ENCODE data around the gene AFAP1. TPM values are rescaled to one million over a fixed set of nuclear protein-coding genes. Genes with fewer than 3 reads are reported as not detected.

AFAP1 gene
- total and polyA plus RNA-seq, 2 of the 4 experiments (the other 2 are of a cell fraction), result 48.2 to 80.9 TPM

- TF ChIP-seq CTCF (conservative IDR thresholded peaks at IDR 0.05; ENCODE audit: low read depth, low read length), result peak; percentile 44
Measured at GRCh38 chr4:7929118-7929951, 10.3 kb downstream of the AFAP1 start (continued).

GRCh38 chr4:7928711-7929110 lies 10.9 kb downstream of the AFAP1 start:
- H3K36me3 ChIP-seq (ENCODE audit: control insufficient read depth, insufficient read depth, low read length), result peaks cover 18% of the 10 kb centered on the region
- POLR2A ChIA-PET (ENCODE audit: unreplicated experiment), result no interaction called here
- no peak for ATAC-seq (ENCODE audit: low read depth)
- H2AFZ ChIP-seq (replicated peaks; ENCODE audit: low read length, poor library complexity), result peak overlapping the region; percentile 4
- no peak overlapping the region for H3K4me3 ChIP-seq (ENCODE audit: insufficient read depth, low read depth, low read length)
- H3K9me1 ChIP-seq (ENCODE audit: insufficient read depth, low read length), result peaks cover 29% of the 10 kb centered on the region
- H3K27ac ChIP-seq (ENCODE audit: insufficient read depth, low read length), result no peak overlapping the region
- peak overlapping the region; percentile 54; the same call in 1 of the 2 replicates for H2AK5ac ChIP-seq (ENCODE audit: low read depth, low read length)
- H4K20me1 ChIP-seq (ENCODE audit: insufficient read depth, low read length), result peaks cover 95% of the 10 kb centered on the region
- H2BK20ac ChIP-seq (ENCODE audit: low read depth, low read length), result peak overlapping the region; percentile 28; the same call in 1 of the 2 replicates
- no peak overlapping the region for H4K5ac ChIP-seq (ENCODE audit: low read depth, low read length)
- dilution Hi-C loops (cut with HindIII; ENCODE audit: low sequenced_read_pairs, unreplicated experiment) (no loop called here), intact Hi-C loops (cut with micrococcal nuclease) (loop anchor here (2.0 kb wide), 1 partner anchor 126 kb away; no protein-coding TSS in a partner anchor), in situ Hi-C loops (cut with MboI; ENCODE audit: low sequenced_read_pairs) (no loop called here)
- peaks cover 5 to 83% of the 10 kb centered on the region in 2 experiments for H3K79me1 ChIP-seq (ENCODE audit: low read depth in 1 of 2, low read length in 2 of 2)
- no peak overlapping the region for H3K14ac ChIP-seq (replicated peaks; ENCODE audit: low read depth, low read length)
- peak overlapping the region; percentile 34 for H2AK9ac ChIP-seq (replicated peaks; ENCODE audit: low read depth, low read length, poor library complexity)
- H3K23ac ChIP-seq (ENCODE audit: low read depth, low read length), result no peak overlapping the region
- no peak overlapping the region for H4K91ac ChIP-seq (ENCODE audit: insufficient read depth, low read depth, low read length)
- BruUV-seq (replicated peaks), result no TSS peak
- H3K56ac ChIP-seq (ENCODE audit: extremely low read depth, insufficient read depth, low read length), result no peak overlapping the region
- no peak overlapping the region; the same call in 1 of the 2 replicates for H2BK120ac ChIP-seq (ENCODE audit: low read depth, low read length)
- H3K4ac ChIP-seq (ENCODE audit: low read depth, low read length), result no peak overlapping the region
- H3K4me1 ChIP-seq (ENCODE audit: control insufficient read depth, insufficient read depth, low read length), result peaks cover 33% of the 10 kb centered on the region
- H3K4me2 ChIP-seq (ENCODE audit: low read depth, low read length), result no peak overlapping the region
- H3K9me3 ChIP-seq (ENCODE audit: control insufficient read depth, insufficient read depth, low read length), result no peaks in the 10 kb centered on the region; the same call in 1 of the 2 replicates
- H2BK15ac ChIP-seq (ENCODE audit: low read depth, low read length), result no peak overlapping the region
- H3K9ac ChIP-seq (ENCODE audit: low read depth, low read length), result no peak overlapping the region
- H3K18ac ChIP-seq (ENCODE audit: low read depth, low read length), result no peak overlapping the region
- H2BK5ac ChIP-seq (ENCODE audit: low read depth, low read length, poor library complexity, severe bottlenecking), result peak overlapping the region; percentile 62
- DNase-seq, result no peak
- 87% methylated on average over 5 of the region's 7 CpGs; no CpG with 5 or more reads in 1 of the 2 experiments for WGBS, 2 experiments (ENCODE audit: extremely low coverage in 2 of 2, insufficient read length in 1 of 2)
- CTCF ChIA-PET, result interaction anchor here (0.6 to 1.6 kb wide), 3 partner anchors 51 to 124 kb away, joined by 3 read pairs; no protein-coding TSS in a partner anchor
- H4K8ac ChIP-seq (ENCODE audit: low read depth in 2 of 2, low read length in 2 of 2), result peak overlapping the region in 1 of 2 experiments; percentile 2; a peak in 1 of 4 replicates
- H3K27me3 ChIP-seq (ENCODE audit: control insufficient read depth, insufficient read depth, low read length), result no peaks in the 10 kb centered on the region
- TF ChIP-seq MXI1 (IDR thresholded peaks at IDR 0.05; ENCODE audit: borderline replicate concordance, low read depth, low read length), result no peak
- TF ChIP-seq CTCF (conservative IDR thresholded peaks at IDR 0.05; ENCODE audit: low read depth, low read length), result no peak
- no peak for TF ChIP-seq CEBPB (IDR thresholded peaks at IDR 0.05; ENCODE audit: low read depth, low read length)
- no peak for TF ChIP-seq RCOR1 (IDR thresholded peaks at IDR 0.05; ENCODE audit: insufficient replicate concordance, low read length)
- TF ChIP-seq CHD1 (IDR thresholded peaks at IDR 0.05; ENCODE audit: low read depth, low read length), result no peak
- no peak for TF ChIP-seq FOS (IDR thresholded peaks at IDR 0.05; ENCODE audit: low read depth, low read length)
- no peak for TF ChIP-seq MAZ (IDR thresholded peaks at IDR 0.05; ENCODE audit: borderline replicate concordance, low read depth, low read length)
- no peak for TF ChIP-seq ELK1 (IDR thresholded peaks at IDR 0.05; ENCODE audit: borderline replicate concordance, low read depth, low read length)

Data from IMR-90 (cell line).